HG02885 (cell line): ENCODE data around the gene HESX1.

ENCODE experiments used
- ATAC-seq: cut with Tn5 transposase; IDR thresholded peaks from one replicate; pipeline ENCODE4 v1.9.1; 2021; ENCODE audit warnings: mild to moderate bottlenecking; ENCODE audit not compliant: unreplicated experiment, poor library complexity

Gene HESX1

GRCh38 chr3:57150113-57150581, 49.6 kb downstream of the HESX1 start:
- no peak for ATAC-seq
